SK-N-MC (cell line): Measurements from ENCODE around the gene ELAVL3.

Experiments used
- EZH2 ChIP-seq: fragments of 200-600 bp; sonication (generic); IDR thresholded peaks from one replicate; pipeline ENCODE4 v1.6.1; 2017; ENCODE audit warnings: antibody characterized with exemption
- POLR2AphosphoS5 ChIP-seq: IDR thresholded peaks from 2 replicates; pipeline ENCODE4 v1.6.1; 2012; ENCODE audit warnings: mild to moderate bottlenecking, low read depth, low read length, borderline replicate concordance

- TF ChIP-seq POLR2AphosphoS5 (no peak), EZH2 (no peak)
Measured at GRCh38 chr19:11519138-11519537, 38.3 kb upstream of the ELAVL3 start.
